HCT116 (cell line): ENCODE results near the gene RUNX2. TPM values are rescaled to one million over a fixed set of nuclear protein-coding genes. Genes with fewer than 3 reads are reported as not detected.

ENCODE experiments used
- ATAC-seq: fragments of 200-7000 bp; cut with Tn5 transposase; 2 replicates; pipeline ENCODE4 v1.9.1; 2020; ENCODE audit warnings: mild to moderate bottlenecking, moderate library complexity
- BruUV-seq: library from RNA; stranded (reverse); fragments of 400-500 nt; replicated peaks from 2 replicates; lab custom pipeline; 2021; lab: Mats Ljungman, UMichigan
- CTCF ChIA-PET: fragments of 300-600 bp; sonication (Branson Sonifier 250); formaldehyde crosslinking; loops from one replicate; lab custom pipeline; 2021; ENCODE audit warnings: antibody characterized with exemption; lab: Charles Lee
- POLR2A ChIA-PET: fragments of 300-600, 350-600 bp; sonication (Branson Sonifier 250); formaldehyde crosslinking; loops from one replicate; lab custom pipeline; 2021; ENCODE audit warnings: antibody characterized with exemption; lab: Charles Lee
- RAD21 ChIA-PET, 2 experiments: fragments of 300-600 bp; sonication (Branson Sonifier 250); formaldehyde crosslinking; loops; one replicate each; lab custom pipeline; 2023; ENCODE audit warnings: low total read pairs in 2 of 2; ENCODE audit not compliant: uncharacterized antibody in 2 of 2, unreplicated experiment in 2 of 2, low non-redundant PET in 1 of 2; lab: Charles Lee
- DNase-seq: peaks from one replicate; pipeline ENCODE4 v3.0.0-alpha.2; 2010; ENCODE audit warnings: low read depth, low spot score
- H2AFZ ChIP-seq: fragments of 200-600 bp; shearing (Covaris generic), sonication (generic); 2 replicates; pipeline ENCODE4 v1.6.1; 2017; ENCODE audit warnings: low read depth, mixed run types, mixed read lengths, antibody characterized with exemption, low read length; ENCODE audit not compliant: poor library complexity, severe bottlenecking
- H3K27ac ChIP-seq: 2 replicates; pipeline ENCODE4 v1.5.1; 2012; ENCODE audit warnings: low read depth, low read length
- H3K27me3 ChIP-seq: fragments of 200-600 bp; sonication (generic); 2 replicates; pipeline ENCODE4 v1.6.1; 2016; ENCODE audit warnings: mixed run types, low read length, mixed read lengths; ENCODE audit not compliant: insufficient read depth
- H3K36me3 ChIP-seq, 2 experiments: fragments of 200-500 bp in 1 of 2; fragments of 200-600 bp in 1 of 2; sonication (Bioruptor generic) in 1 of 2; sonication (generic) in 1 of 2; 2 replicates each; pipeline versions ENCODE4 v1.5.1 to v1.6.1; 2014 to 2016; ENCODE audit warnings: low read length in 2 of 2, inconsistent platforms in 1 of 2, mixed read lengths in 1 of 2, mixed run types in 1 of 2; ENCODE audit not compliant: insufficient read depth in 2 of 2, control insufficient read depth in 1 of 2
- H3K4me1 ChIP-seq, 2 experiments: fragments of 200-600 bp in 1 of 2; sonication (generic) in 1 of 2; 2 replicates each; pipeline versions ENCODE4 v1.5.1 to v1.6.1; 2012 to 2017; ENCODE audit warnings: low read length in 2 of 2, inconsistent platforms in 1 of 2, mild to moderate bottlenecking in 1 of 2, mixed read lengths in 1 of 2, mixed run types in 1 of 2, moderate library complexity in 1 of 2; ENCODE audit not compliant: insufficient read depth in 2 of 2, control insufficient read depth in 1 of 2
- H3K4me2 ChIP-seq: fragments of 200-600 bp; sonication (generic); 2 replicates; pipeline ENCODE4 v1.6.1; 2017; ENCODE audit warnings: mixed run types, low read length, mixed read lengths
- H3K4me3 ChIP-seq, 2 experiments: fragments of 200-600 bp in 1 of 2; sonication (generic) in 1 of 2; replicated peaks in 1 of 2; 2 replicates each; pipeline ENCODE4 v1.5.1; 2011 to 2016; ENCODE audit warnings: low read length in 2 of 2, control low read depth in 1 of 2, low read depth in 1 of 2, mild to moderate bottlenecking in 1 of 2, mixed read lengths in 1 of 2, mixed run types in 1 of 2
- H3K79me2 ChIP-seq: fragments of 200-600 bp; sonication (generic); 2 replicates; pipeline ENCODE4 v1.6.1; 2017; ENCODE audit warnings: mild to moderate bottlenecking, mixed run types, low read length, moderate library complexity, mixed read lengths; ENCODE audit not compliant: insufficient read depth
- H3K9ac ChIP-seq: fragments of 200-600 bp; sonication (generic); 2 replicates; pipeline ENCODE4 v1.6.1; 2016; ENCODE audit warnings: low read length, mixed read lengths
- H3K9me2 ChIP-seq: fragments of 200-600 bp; sonication (generic), shearing (Covaris generic); 2 replicates; pipeline ENCODE4 v1.6.1; 2017; ENCODE audit warnings: mixed run types, mild to moderate bottlenecking, moderate library complexity; ENCODE audit not compliant: insufficient read depth
- H3K9me3 ChIP-seq, 2 experiments: fragments of 200-500 bp in 1 of 2; fragments of 200-600 bp in 1 of 2; sonication (Bioruptor generic) in 1 of 2; sonication (generic) in 1 of 2; 2 replicates each; pipeline ENCODE4 v1.6.1; 2014 to 2017; ENCODE audit warnings: low read length in 2 of 2, mixed read lengths in 2 of 2, inconsistent platforms in 1 of 2, low read depth in 1 of 2, mild to moderate bottlenecking in 1 of 2, mixed run types in 1 of 2, moderate library complexity in 1 of 2; ENCODE audit not compliant: control insufficient read depth in 1 of 2, insufficient read depth in 1 of 2
- H4K20me1 ChIP-seq: fragments of 200-600 bp; sonication (generic), shearing (Covaris generic); 2 replicates; pipeline ENCODE4 v1.6.1; 2017; ENCODE audit warnings: mixed run types, mild to moderate bottlenecking, moderate library complexity; ENCODE audit not compliant: insufficient read depth
- CBX3 ChIP-seq: IDR thresholded peaks from 2 replicates; pipeline ENCODE4 v1.6.1; 2012; ENCODE audit warnings: low read depth
- CEBPB ChIP-seq: IDR thresholded peaks from 2 replicates; pipeline ENCODE4 v1.6.1; 2012; ENCODE audit warnings: low read depth
- CTCF ChIP-seq, 3 experiments: fragments of 200-600 bp in 1 of 3; sonication (generic) in 1 of 3; IDR thresholded peaks in 2 of 3; conservative IDR thresholded peaks in 1 of 3; 2 replicates each; pipeline ENCODE4 v1.5.1; 2012 to 2017; ENCODE audit warnings: low read depth in 2 of 3, low read length in 2 of 3, antibody characterized with exemption in 1 of 3, borderline replicate concordance in 1 of 3, control low read depth in 1 of 3, mild to moderate bottlenecking in 1 of 3, mixed read lengths in 1 of 3, mixed run types in 1 of 3, moderate library complexity in 1 of 3; ENCODE audit not compliant: insufficient read depth in 1 of 3
- MAX ChIP-seq: IDR thresholded peaks from 2 replicates; pipeline ENCODE4 v1.6.1; 2012
- RAD21 ChIP-seq: IDR thresholded peaks from 2 replicates; pipeline ENCODE4 v1.6.1; 2012; ENCODE audit warnings: low read depth, mild to moderate bottlenecking
- intact Hi-C: fragments of 100-400 bp; cut with micrococcal nuclease; formaldehyde crosslinking; loops from 2 replicates; pipeline ENCODE4 v1.10.0; 2022
- total RNA-seq: library from RNA; stranded (reverse); gene quantifications from one replicate; pipeline ENCODE4 v1.2.1, GENCODE V29; 2021; ENCODE audit not compliant: unreplicated experiment

RUNX2 gene
- total RNA-seq, 1 experiment from 2014 or later, result 1.1 TPM

GRCh38 chr6:45417436-45417835, 89.3 kb downstream of the RUNX2 start:
- DNase-seq (no peak), ATAC-seq (no peak)
- ChIA-PET CTCF (no interaction called here), RAD21 (no interaction called here), POLR2A (no interaction called here)
- H2AFZ ChIP-seq, result no peak overlapping the region
- no peak overlapping the region for H3K4me3 ChIP-seq
- H3K9ac ChIP-seq, result no peak overlapping the region
- H3K9me2 ChIP-seq, result no peaks in the 10 kb centered on the region
- peaks cover 8 to 33% of the 10 kb centered on the region in 2 experiments for H3K4me1 ChIP-seq
- H3K27me3 ChIP-seq, result peaks cover 18% of the 10 kb centered on the region
- no peaks in the 10 kb centered on the region for H3K36me3 ChIP-seq
- no peaks in the 10 kb centered on the region for H4K20me1 ChIP-seq
- H3K79me2 ChIP-seq, result no peaks in the 10 kb centered on the region
- TF ChIP-seq RAD21, result no peak
- TF ChIP-seq, all 23 proteins: peak for 0
- no peak overlapping the region for H3K4me2 ChIP-seq
- intact Hi-C loops, result loop anchor here (5.0 kb wide), 1 partner anchor 330 kb away; no protein-coding TSS in a partner anchor
- no peaks in the 10 kb centered on the region for H3K9me3 ChIP-seq
- no TSS peak for BruUV-seq
- H3K27ac ChIP-seq, result no peak overlapping the region

- POLR2A ChIA-PET, result interaction anchor here (1.0 kb wide), 1 partner anchor 789 kb away, joined by 5 read pairs; no protein-coding TSS in a partner anchor
- no peaks in the 10 kb centered on the region for H4K20me1 ChIP-seq
- TF ChIP-seq MAX (peak; percentile 67), RAD21 (peak; percentile 92), CBX3 (peak; percentile 73; the same call in 1 of the 2 replicates), CEBPB (no peak), CTCF (IDR thresholded peaks at IDR 0.05 in 2 of 3, conservative IDR thresholded peaks at IDR 0.05 in 1 of 3; ENCODE audit: borderline replicate concordance in 1 of 3, insufficient read depth in 1 of 3, low read depth in 2 of 3, low read length in 2 of 3) (peak; percentile 29 to 79 (median 40); a peak in 5 of 6 replicates)
- TF ChIP-seq, all 23 proteins: peak for 4
- ATAC-seq (peak; percentile 76), DNase-seq (peak; percentile 65)
- H2AFZ ChIP-seq, result peak overlapping the region; percentile 95
- no TSS peak for BruUV-seq
- H3K4me2 ChIP-seq, result peak overlapping the region; percentile 100
- H3K27me3 ChIP-seq, result peaks cover 18% of the 10 kb centered on the region
- H3K4me3 ChIP-seq, result peak overlapping the region; percentile 36 to 47
- no peak overlapping the region for H3K27ac ChIP-seq
- no peaks in the 10 kb centered on the region for H3K9me2 ChIP-seq
- ChIA-PET CTCF (interaction anchor here (0.7 to 2.7 kb wide), 7 partner anchors 42 to 944 kb away, joined by 3 to 18 read pairs (median 3); partner anchors contain the start of gene SUPT3H), RAD21 (interaction anchor here (0.9 to 1.6 kb wide), 4 partner anchors 295 to 944 kb away, joined by 3 to 8 read pairs (median 4); no protein-coding TSS in a partner anchor)
- no peaks in the 10 kb centered on the region for H3K9me3 ChIP-seq
- no peaks in the 10 kb centered on the region for H3K79me2 ChIP-seq
- peak overlapping the region; percentile 23 for H3K9ac ChIP-seq
- no peaks in the 10 kb centered on the region for H3K36me3 ChIP-seq
- intact Hi-C loops, result loop anchor here (2.0 to 5.0 kb wide), 3 partner anchors 332 to 765 kb away; no protein-coding TSS in a partner anchor
- peaks cover 8 to 40% of the 10 kb centered on the region in 2 experiments for H3K4me1 ChIP-seq
Measured at GRCh38 chr6:45419571-45420082, 91.5 kb downstream of the RUNX2 start.
